Left renal pelvis (tissue), 4 donors: ENCODE data around the gene FEZ2. TPM values are rescaled to one million over a fixed set of nuclear protein-coding genes. Genes with fewer than 3 reads are reported as not detected.

Experiments
- DNase-seq, 4 donors: peaks; one replicate each; pipeline ENCODE4 v3.0.0-alpha.2; 2013; ENCODE audit warnings: low read depth in 4 of 4, low spot score in 3 of 4
- polyA plus RNA-seq, 4 donors: library from polyadenylated mRNA; unstranded; fragments of 120-200 nt; gene quantifications; one replicate each; pipeline ENCODE4 v1.2.1, GENCODE V29; 2013; ENCODE audit not compliant: insufficient read length in 4 of 4

The FEZ2 gene
- polyA plus RNA-seq, 4 donors: 72.5 to 101 (median 80.5) TPM

- DNase-seq: no peak
Observed at GRCh38 chr2:36536776-36537175, 61.2 kb downstream of the FEZ2 start.

GRCh38 chr2:36535099-36535498 lies 62.9 kb downstream of the FEZ2 start:
- DNase-seq: no peak

GRCh38 chr2:36534275-36534799 lies 63.6 kb downstream of the FEZ2 start:
- no peak for DNase-seq

GRCh38 chr2:36530983-36531354 lies 67.0 kb downstream of the FEZ2 start:
- no peak for DNase-seq

- DNase-seq: no peak
Observed at GRCh38 chr2:36530178-36530982, 67.6 kb downstream of the FEZ2 start.

- DNase-seq: no peak
Observed at GRCh38 chr2:36528766-36529392, 69.1 kb downstream of the FEZ2 start.

- DNase-seq: no peak
Observed at GRCh38 chr2:36528274-36528673, 69.7 kb downstream of the FEZ2 start.

GRCh38 chr2:36526226-36526625 lies 71.7 kb downstream of the FEZ2 start:
- DNase-seq: no peak

GRCh38 chr2:36525245-36525644 lies 72.7 kb downstream of the FEZ2 start:
- DNase-seq: no peak

GRCh38 chr2:36523153-36523552 lies 74.8 kb downstream of the FEZ2 start:
- DNase-seq: no peak

GRCh38 chr2:36520431-36520830 lies 77.5 kb downstream of the FEZ2 start:
- DNase-seq: no peak

- no peak for DNase-seq
Observed at GRCh38 chr2:36516136-36516870, 81.7 kb downstream of the FEZ2 start.

GRCh38 chr2:36515538-36515937 lies 82.4 kb downstream of the FEZ2 start:
- DNase-seq: no peak

- no peak for DNase-seq
Observed at GRCh38 chr2:36513661-36514060, 84.3 kb downstream of the FEZ2 start.

GRCh38 chr2:36512705-36513104 lies 85.3 kb downstream of the FEZ2 start:
- DNase-seq: no peak

GRCh38 chr2:36511858-36512603 lies 85.9 kb downstream of the FEZ2 start:
- no peak for DNase-seq

- DNase-seq: no peak
Observed at GRCh38 chr2:36509075-36509474, 88.9 kb downstream of the FEZ2 start.

- DNase-seq: peak in 1 of 4 donors; percentile 27
Observed at GRCh38 chr2:36507408-36507812, 90.6 kb downstream of the FEZ2 start.
